ENCODE results near the gene OCIAD2. TPM values are rescaled to one million over a fixed set of nuclear protein-coding genes. Genes with fewer than 3 reads are reported as not detected.

The OCIAD2 gene
- total and polyA plus RNA-seq, 2 donors (not counting 1 experiment from before 2014, with no cell fraction given) = 20.3 to 34.0 TPM

- H3K27me3 ChIP-seq (ENCODE audit: control insufficient read depth, insufficient read depth, low read length) = no peaks in the 10 kb centered on the region
- H3K4me2 ChIP-seq (ENCODE audit: extremely low read depth, insufficient read depth, low read length) = no peak overlapping the region
- no peak overlapping the region for H2AFZ ChIP-seq (ENCODE audit: low read length)
- H3K4me1 ChIP-seq (ENCODE audit: control insufficient read depth, extremely low read depth, insufficient read depth, low read length) = peaks cover 3% of the 10 kb centered on the region
- H3K9ac ChIP-seq (ENCODE audit: insufficient read depth, low read length) = no peak overlapping the region
- no peaks in the 10 kb centered on the region for H3K36me3 ChIP-seq (ENCODE audit: control insufficient read depth, insufficient read depth, low read length)
- H3K9me3 ChIP-seq (ENCODE audit: control insufficient read depth, insufficient read depth, low read depth, low read length) = no peaks in the 10 kb centered on the region
- no peak overlapping the region for H3K4me3 ChIP-seq (replicated peaks in 1 of 4; ENCODE audit: control extremely low read depth in 1 of 4, insufficient read depth in 1 of 4, low read depth in 3 of 4, low read length in 4 of 4)
- H3K79me2 ChIP-seq (ENCODE audit: control insufficient read depth, insufficient read depth, low read length) = no peaks in the 10 kb centered on the region
- TF ChIP-seq EZH2 (IDR thresholded peaks at IDR 0.05; ENCODE audit: low read length, missing control alignments) (no peak), CTCF (conservative IDR thresholded peaks at IDR 0.05 in 1 of 2, IDR thresholded peaks at IDR 0.05 in 1 of 2; ENCODE audit: low read depth in 1 of 2, low read length in 2 of 2) (no peak)
- H3K27ac ChIP-seq (ENCODE audit: insufficient read depth, low read length) = no peak overlapping the region
- H4K20me1 ChIP-seq (ENCODE audit: control insufficient read depth, extremely low read depth, insufficient read depth, low read length) = no peaks in the 10 kb centered on the region
- no peak for DNase-seq (ENCODE audit: low read depth in 2 of 2)
Observed at GRCh38 chr4:48907706-48908477, 1.3 kb upstream of the OCIAD2 start.

GRCh38 chr4:48905363-48906015, 1.1 kb downstream of the OCIAD2 start:
- H3K9me3 ChIP-seq (ENCODE audit: control insufficient read depth, insufficient read depth, low read depth, low read length) = no peaks in the 10 kb centered on the region
- H3K4me1 ChIP-seq (ENCODE audit: control insufficient read depth, extremely low read depth, insufficient read depth, low read length) = peaks cover 6% of the 10 kb centered on the region
- no peak overlapping the region for H3K27ac ChIP-seq (ENCODE audit: insufficient read depth, low read length)
- peak overlapping the region; percentile 79 for H3K4me2 ChIP-seq (ENCODE audit: extremely low read depth, insufficient read depth, low read length)
- H2AFZ ChIP-seq (ENCODE audit: low read length) = no peak overlapping the region
- H3K79me2 ChIP-seq (ENCODE audit: control insufficient read depth, insufficient read depth, low read length) = no peaks in the 10 kb centered on the region
- no peak overlapping the region for H3K9ac ChIP-seq (ENCODE audit: insufficient read depth, low read length)
- H4K20me1 ChIP-seq (ENCODE audit: control insufficient read depth, extremely low read depth, insufficient read depth, low read length) = no peaks in the 10 kb centered on the region
- H3K4me3 ChIP-seq (replicated peaks in 1 of 4; ENCODE audit: control extremely low read depth in 1 of 4, insufficient read depth in 1 of 4, low read depth in 3 of 4, low read length in 4 of 4) = peak overlapping the region; percentile 25 to 58 (median 48)
- no peaks in the 10 kb centered on the region for H3K36me3 ChIP-seq (ENCODE audit: control insufficient read depth, insufficient read depth, low read length)
- no peaks in the 10 kb centered on the region for H3K27me3 ChIP-seq (ENCODE audit: control insufficient read depth, insufficient read depth, low read length)
- TF ChIP-seq EZH2 (IDR thresholded peaks at IDR 0.05; ENCODE audit: low read length, missing control alignments) = no peak
- peak in 1 of 2 donors; percentile 23 for TF ChIP-seq CTCF (conservative IDR thresholded peaks at IDR 0.05 in 1 of 2, IDR thresholded peaks at IDR 0.05 in 1 of 2; ENCODE audit: low read depth in 1 of 2, low read length in 2 of 2)
- peak; percentile 43 to 77 for DNase-seq (ENCODE audit: low read depth in 2 of 2)

GRCh38 chr4:48904541-48905142, 1.9 kb downstream of the OCIAD2 start:
- no peak overlapping the region for H3K4me3 ChIP-seq (replicated peaks in 1 of 4; ENCODE audit: control extremely low read depth in 1 of 4, insufficient read depth in 1 of 4, low read depth in 3 of 4, low read length in 4 of 4)
- peaks cover 6% of the 10 kb centered on the region for H3K4me1 ChIP-seq (ENCODE audit: control insufficient read depth, extremely low read depth, insufficient read depth, low read length)
- no peak overlapping the region for H2AFZ ChIP-seq (ENCODE audit: low read length)
- no peaks in the 10 kb centered on the region for H3K9me3 ChIP-seq (ENCODE audit: control insufficient read depth, insufficient read depth, low read depth, low read length)
- H3K27me3 ChIP-seq (ENCODE audit: control insufficient read depth, insufficient read depth, low read length) = no peaks in the 10 kb centered on the region
- H3K36me3 ChIP-seq (ENCODE audit: control insufficient read depth, insufficient read depth, low read length) = no peaks in the 10 kb centered on the region
- H3K79me2 ChIP-seq (ENCODE audit: control insufficient read depth, insufficient read depth, low read length) = no peaks in the 10 kb centered on the region
- no peaks in the 10 kb centered on the region for H4K20me1 ChIP-seq (ENCODE audit: control insufficient read depth, extremely low read depth, insufficient read depth, low read length)
- peak in 1 of 2 donors; percentile 64 for DNase-seq (ENCODE audit: low read depth in 2 of 2)
- H3K4me2 ChIP-seq (ENCODE audit: extremely low read depth, insufficient read depth, low read length) = no peak overlapping the region
- no peak for TF ChIP-seq EZH2 (IDR thresholded peaks at IDR 0.05; ENCODE audit: low read length, missing control alignments)
- TF ChIP-seq CTCF (conservative IDR thresholded peaks at IDR 0.05 in 1 of 2, IDR thresholded peaks at IDR 0.05 in 1 of 2; ENCODE audit: low read depth in 1 of 2, low read length in 2 of 2) = no peak
- no peak overlapping the region for H3K27ac ChIP-seq (ENCODE audit: insufficient read depth, low read length)
- H3K9ac ChIP-seq (ENCODE audit: insufficient read depth, low read length) = no peak overlapping the region

All from fibroblast of lung (primary cell).